ELR (cell line): ENCODE measurements around the gene CEP72.
"Not testable (repeated sequence)": the region's sequence is repeated elsewhere in the genome, so short reads cannot be mapped to it uniquely, and the experiment has no call there.

Source experiments
- DNase-seq: peaks from one replicate; pipeline ENCODE4 v3.0.0-alpha.2; 2015; ENCODE audit warnings: low read depth

Gene CEP72

GRCh38 chr5:580436-580835 is 31.7 kb upstream of the CEP72 start:
- no peak for DNase-seq

GRCh38 chr5:581266-581665 is 30.9 kb upstream of the CEP72 start:
- DNase-seq: no peak

- no peak for DNase-seq
These were observed 30.2 kb upstream of the CEP72 start for GRCh38 chr5:581941-582340.

GRCh38 chr5:582445-582844 is 29.7 kb upstream of the CEP72 start:
- DNase-seq: not testable (repeated sequence)

GRCh38 chr5:582936-583635 is 29.1 kb upstream of the CEP72 start:
- DNase-seq: no peak

- DNase-seq: no peak
These were observed 28.5 kb upstream of the CEP72 start for GRCh38 chr5:583645-584044.

GRCh38 chr5:584216-584615 is 27.9 kb upstream of the CEP72 start:
- no peak for DNase-seq

GRCh38 chr5:584846-585245 is 27.3 kb upstream of the CEP72 start:
- no peak for DNase-seq

GRCh38 chr5:585556-585955 is 26.6 kb upstream of the CEP72 start:
- DNase-seq: no peak

GRCh38 chr5:585962-586628 is 26.0 kb upstream of the CEP72 start:
- no peak for DNase-seq

- no peak for DNase-seq
These were observed 25.3 kb upstream of the CEP72 start for GRCh38 chr5:586751-587285.

- no peak for DNase-seq
These were observed 24.7 kb upstream of the CEP72 start for GRCh38 chr5:587403-587802.

GRCh38 chr5:588406-588995 is 23.6 kb upstream of the CEP72 start:
- DNase-seq: no peak

GRCh38 chr5:589173-589572 is 23.0 kb upstream of the CEP72 start:
- DNase-seq: no peak

- no peak for DNase-seq
These were observed 22.6 kb upstream of the CEP72 start for GRCh38 chr5:589588-589987.

- DNase-seq: peak; percentile 4
These were observed 21.8 kb upstream of the CEP72 start for GRCh38 chr5:590346-590745.

GRCh38 chr5:591746-592145 is 20.4 kb upstream of the CEP72 start:
- DNase-seq: no peak

GRCh38 chr5:592158-592557 is 20.0 kb upstream of the CEP72 start:
- no peak for DNase-seq

- DNase-seq: no peak
These were observed 18.6 kb upstream of the CEP72 start for GRCh38 chr5:593511-593910.

GRCh38 chr5:594226-594860 is 17.8 kb upstream of the CEP72 start:
- DNase-seq: no peak

GRCh38 chr5:595285-595875 is 16.8 kb upstream of the CEP72 start:
- no peak for DNase-seq

GRCh38 chr5:597871-598563 is 14.1 kb upstream of the CEP72 start:
- DNase-seq: no peak
